Measurements from ENCODE around the gene SERTAD3. TPM values are rescaled to one million over a fixed set of nuclear protein-coding genes. Genes with fewer than 3 reads are reported as not detected.

SERTAD3 gene
- total RNA-seq, 1 experiment from 2014 or later = 30.9 TPM

DNA sequence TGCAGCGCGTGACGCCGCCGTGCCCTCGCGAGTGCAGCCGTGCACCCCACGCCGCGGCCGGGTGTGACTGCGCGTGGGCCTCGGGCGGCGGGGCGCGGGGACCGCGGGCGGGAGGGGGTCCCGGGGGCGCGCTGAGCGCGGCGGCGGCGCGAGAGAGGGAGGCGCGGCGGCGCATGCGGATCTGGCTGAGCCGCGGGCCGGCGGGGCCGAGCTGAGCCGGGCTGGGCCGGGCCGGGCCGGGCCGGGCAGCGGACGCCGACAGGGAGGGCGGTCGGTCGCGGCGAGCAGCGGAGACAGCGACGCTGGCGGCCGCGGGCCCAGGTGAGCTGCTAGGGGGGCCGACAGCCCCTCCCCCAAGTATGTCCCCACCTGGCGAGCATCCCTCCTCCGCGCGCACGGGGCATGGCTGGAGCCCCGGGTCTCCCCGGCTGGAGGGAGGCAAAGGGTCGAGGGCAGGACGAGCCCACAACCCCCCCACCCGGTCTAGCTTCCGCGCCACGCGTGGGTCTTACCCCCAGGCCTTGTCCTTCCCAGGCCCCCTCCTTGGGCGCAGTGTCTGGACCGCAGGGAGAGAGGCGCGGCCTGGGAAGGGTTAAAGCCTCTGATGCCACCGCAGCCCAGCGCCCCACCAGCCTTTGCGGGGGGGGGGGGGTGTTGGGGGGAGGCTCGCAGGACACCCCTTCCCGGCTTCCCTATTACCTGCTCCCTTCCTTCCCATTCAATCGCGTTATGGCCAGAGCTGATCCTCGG lies 23.0 kb upstream of the SERTAD3 start, which contains the start of gene SPTBN4:
Gene SPTBN4 (plus strand): TSS at position 17 of the 750 bp plus-strand sequence. CDS start 5,621 bp downstream, outside the sequence.
- peak; percentile 32 for DNase-seq
- no peak within 1 kb of the TSS for H3K27ac Mint-ChIP-seq
- peak within 1 kb of the TSS; percentile 47 for H3K4me2 ChIP-seq (ENCODE audit: insufficient read depth, insufficient read length, low read length)

More for the DNA sequence above, 23.0 kb upstream of the SERTAD3 start, which contains the start of gene SPTBN4:
- H3K4me1 Mint-ChIP-seq = peaks cover 14 to 18% of the 10 kb centered on the region in 2 experiments
- peaks cover 0 to 5% of the 10 kb centered on the region in 2 experiments; a peak in 2 of 5 replicates for H3K9me3 Mint-ChIP-seq
- Histone ChIP-seq H2BK15ac (ENCODE audit: low read depth, low read length) (no peak within 1 kb of the TSS), H3K56ac (ENCODE audit: insufficient read length, low read depth, low read length) (no peak within 1 kb of the TSS), H3T11ph (ENCODE audit: low read length) (no peak within 1 kb of the TSS), H3K23ac (ENCODE audit: insufficient read length, low read depth, low read length) (no peak within 1 kb of the TSS), H3K4me1 (ENCODE audit: insufficient read depth, low read length) (no peaks in the 10 kb centered on the region; the same call in 1 of the 2 replicates), H2BK120ac (ENCODE audit: low read depth, low read length, poor library complexity, severe bottlenecking) (no peak within 1 kb of the TSS), H4K20me1 (ENCODE audit: control insufficient read depth, insufficient read depth, insufficient read length) (no peaks in the 10 kb centered on the region), H4K8ac (replicated peaks; ENCODE audit: insufficient read length, low read depth, low read length) (no peak within 1 kb of the TSS), H3K23me2 (ENCODE audit: insufficient read length, low read depth, low read length, poor library complexity, severe bottlenecking) (no peaks in the 10 kb centered on the region), H2BK20ac (ENCODE audit: low read depth, low read length, poor library complexity, severe bottlenecking) (no peak within 1 kb of the TSS), H3K9ac (ENCODE audit: extremely low read depth, insufficient read length, low read length) (no peak within 1 kb of the TSS), H2AK5ac (ENCODE audit: insufficient read length, low read length) (no peak within 1 kb of the TSS), H3K27me3 (ENCODE audit: insufficient read depth, low read length) (peaks cover 11% of the 10 kb centered on the region; the same call in 1 of the 2 replicates), H3K27ac (ENCODE audit: insufficient read length, low read depth, low read length) (no peak within 1 kb of the TSS), H3K9me3 (ENCODE audit: control insufficient read depth, low read depth, low read length) (no peaks in the 10 kb centered on the region), H3K79me1 (ENCODE audit: insufficient read depth, low read depth, low read length, poor library complexity, severe bottlenecking) (no peaks in the 10 kb centered on the region), H2BK12ac (ENCODE audit: insufficient read length, low read depth, low read length) (no peak within 1 kb of the TSS), H3K14ac (ENCODE audit: insufficient read depth, low read length) (no peak within 1 kb of the TSS; the same call in 1 of the 2 replicates), H4K91ac (ENCODE audit: insufficient read length, low read depth, low read length) (no peak within 1 kb of the TSS), H2BK5ac (ENCODE audit: insufficient read length, low read length) (no peak within 1 kb of the TSS), H2AFZ (ENCODE audit: low read length) (no peak within 1 kb of the TSS), H3K18ac (ENCODE audit: insufficient read length, low read depth, low read length) (no peak within 1 kb of the TSS), H3K4ac (ENCODE audit: low read depth, low read length) (no peak within 1 kb of the TSS), H4K5ac (ENCODE audit: insufficient read length, low read depth, low read length) (no peak within 1 kb of the TSS), H3K79me2 (ENCODE audit: insufficient read depth, low read length) (no peaks in the 10 kb centered on the region)
- H3K4me3 Mint-ChIP-seq = peak within 1 kb of the TSS; percentile 59 to 83
- peaks cover 45% of the 10 kb centered on the region for H3K27me3 Mint-ChIP-seq (ENCODE audit: low read depth)
- WGBS (ENCODE audit: extremely low coverage, insufficient read length, low lambda C conversion rate) = no CpG with 5 or more reads among the region's 87 CpGs
- TF ChIP-seq, protein P1, sequence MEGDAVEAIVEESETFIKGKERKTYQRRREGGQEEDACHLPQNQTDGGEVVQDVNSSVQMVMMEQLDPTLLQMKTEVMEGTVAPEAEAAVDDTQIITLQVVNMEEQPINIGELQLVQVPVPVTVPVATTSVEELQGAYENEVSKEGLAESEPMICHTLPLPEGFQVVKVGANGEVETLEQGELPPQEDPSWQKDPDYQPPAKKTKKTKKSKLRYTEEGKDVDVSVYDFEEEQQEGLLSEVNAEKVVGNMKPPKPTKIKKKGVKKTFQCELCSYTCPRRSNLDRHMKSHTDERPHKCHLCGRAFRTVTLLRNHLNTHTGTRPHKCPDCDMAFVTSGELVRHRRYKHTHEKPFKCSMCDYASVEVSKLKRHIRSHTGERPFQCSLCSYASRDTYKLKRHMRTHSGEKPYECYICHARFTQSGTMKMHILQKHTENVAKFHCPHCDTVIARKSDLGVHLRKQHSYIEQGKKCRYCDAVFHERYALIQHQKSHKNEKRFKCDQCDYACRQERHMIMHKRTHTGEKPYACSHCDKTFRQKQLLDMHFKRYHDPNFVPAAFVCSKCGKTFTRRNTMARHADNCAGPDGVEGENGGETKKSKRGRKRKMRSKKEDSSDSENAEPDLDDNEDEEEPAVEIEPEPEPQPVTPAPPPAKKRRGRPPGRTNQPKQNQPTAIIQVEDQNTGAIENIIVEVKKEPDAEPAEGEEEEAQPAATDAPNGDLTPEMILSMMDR (conservative IDR thresholded peaks at IDR 0.05) = no peak
- 0 out of 7 replicates have a peak, but pooled peaks cover 0 to 4% (median 0%) of the 10 kb centered on the region in 3 experiments for H3K36me3 Mint-ChIP-seq (ENCODE audit: insufficient read depth in 1 of 3, low read depth in 3 of 3)
